Measurements from ENCODE around the gene IQCK.
"Not testable (repeated sequence)": the region's sequence is repeated elsewhere in the genome, so short reads cannot be mapped to it uniquely, and the experiment has no call there.

Gene IQCK

DNA sequence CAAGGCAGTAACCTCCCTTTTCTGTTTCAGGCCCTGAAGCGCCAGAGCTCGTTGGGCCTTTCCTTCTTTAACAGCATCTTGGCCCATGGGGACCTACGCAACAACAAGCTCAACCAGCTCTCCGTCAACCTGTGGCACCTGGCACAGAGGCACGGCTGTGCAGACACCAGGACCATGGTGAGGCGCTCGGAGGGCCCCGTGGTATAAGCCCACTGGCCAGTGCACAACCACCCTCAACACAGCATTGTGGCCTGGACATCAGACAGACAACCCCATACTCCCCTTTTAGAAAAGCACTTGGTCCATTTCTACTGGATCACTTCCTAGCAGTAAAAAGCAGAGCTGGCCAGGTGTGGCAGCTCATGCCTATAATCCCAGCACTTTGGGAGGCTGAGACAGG lies 18.6 kb upstream of the IQCK start:
- no peak for DNase-seq (ENCODE audit: low spot score)

DNA sequence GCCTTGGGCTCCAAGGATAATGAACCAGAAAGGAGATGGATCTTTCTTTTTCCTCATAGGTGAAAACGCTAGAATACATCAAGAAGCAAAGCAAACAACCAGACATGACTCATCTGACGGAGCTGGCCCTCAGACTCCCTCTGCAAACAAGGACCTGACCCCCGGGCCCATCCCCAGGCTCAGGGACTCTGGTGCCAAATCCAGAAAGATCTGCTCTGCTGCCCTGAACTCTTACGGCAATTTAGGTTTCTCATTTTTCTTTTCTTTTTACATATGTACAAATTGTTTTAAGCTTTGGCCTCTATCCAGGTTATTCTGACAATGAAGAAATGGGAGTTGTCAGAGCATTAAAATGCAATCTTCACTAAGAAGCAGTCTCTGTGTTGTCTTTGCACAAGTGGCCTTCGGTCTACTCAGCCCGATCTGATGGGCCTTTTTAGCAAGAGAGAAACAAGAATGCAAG lies 17.7 kb upstream of the IQCK start:
- DNase-seq (ENCODE audit: low spot score) = no peak

DNA sequence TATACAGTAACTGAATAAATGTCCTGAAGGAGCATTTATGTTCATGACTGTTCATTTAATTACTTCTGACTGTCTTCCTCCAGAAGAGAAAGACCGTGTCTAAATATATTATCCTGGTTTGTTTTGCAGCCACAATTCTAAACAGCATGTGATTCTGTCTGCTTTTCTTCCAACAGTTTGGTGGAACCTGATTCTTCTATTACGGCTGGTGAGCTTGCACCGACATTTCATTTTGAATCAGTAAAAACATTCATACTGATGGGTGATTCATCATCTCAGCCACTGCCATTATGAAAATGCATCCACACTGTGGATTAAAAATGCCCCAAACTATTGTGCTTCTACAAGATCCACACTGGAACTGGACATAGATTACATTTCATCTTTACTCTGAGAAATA lies 17.0 kb upstream of the IQCK start:
- DNase-seq (ENCODE audit: low spot score) = no peak

DNA sequence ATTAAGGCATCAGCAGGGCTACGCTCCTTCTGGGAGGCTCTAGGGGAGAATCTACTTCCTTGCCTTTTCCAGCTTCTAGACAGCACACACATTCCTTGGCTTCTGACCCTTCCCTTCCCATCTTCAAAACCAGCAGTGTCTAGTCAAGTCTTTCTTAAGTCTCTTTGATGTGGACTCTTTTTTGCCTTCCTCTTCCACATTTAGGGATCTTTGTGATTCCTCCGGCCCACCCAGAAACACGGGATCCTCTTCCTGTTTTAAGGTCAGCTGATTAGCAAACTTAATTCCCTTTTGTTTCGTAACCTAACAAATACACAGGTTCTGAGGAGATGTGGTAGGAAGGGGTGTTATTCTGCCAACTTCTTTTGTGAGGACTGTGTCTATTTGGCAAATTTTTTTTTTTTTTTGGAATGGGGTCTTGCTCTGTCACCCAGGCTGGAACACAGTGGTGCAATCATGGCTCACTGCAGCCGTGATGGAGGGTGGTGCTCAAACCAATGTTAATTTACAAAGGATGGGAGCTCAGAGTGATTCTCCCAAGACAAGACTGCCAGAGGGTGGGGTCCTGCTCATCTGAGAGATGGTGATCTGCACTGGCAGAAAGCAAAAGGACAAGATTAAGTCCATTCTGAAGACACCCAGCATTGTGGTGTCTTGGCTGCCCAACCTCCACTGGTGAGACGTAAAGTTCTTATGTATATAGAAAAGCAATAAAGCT lies 14.7 kb upstream of the IQCK start:
- no peak for DNase-seq (ENCODE audit: low spot score)

DNA sequence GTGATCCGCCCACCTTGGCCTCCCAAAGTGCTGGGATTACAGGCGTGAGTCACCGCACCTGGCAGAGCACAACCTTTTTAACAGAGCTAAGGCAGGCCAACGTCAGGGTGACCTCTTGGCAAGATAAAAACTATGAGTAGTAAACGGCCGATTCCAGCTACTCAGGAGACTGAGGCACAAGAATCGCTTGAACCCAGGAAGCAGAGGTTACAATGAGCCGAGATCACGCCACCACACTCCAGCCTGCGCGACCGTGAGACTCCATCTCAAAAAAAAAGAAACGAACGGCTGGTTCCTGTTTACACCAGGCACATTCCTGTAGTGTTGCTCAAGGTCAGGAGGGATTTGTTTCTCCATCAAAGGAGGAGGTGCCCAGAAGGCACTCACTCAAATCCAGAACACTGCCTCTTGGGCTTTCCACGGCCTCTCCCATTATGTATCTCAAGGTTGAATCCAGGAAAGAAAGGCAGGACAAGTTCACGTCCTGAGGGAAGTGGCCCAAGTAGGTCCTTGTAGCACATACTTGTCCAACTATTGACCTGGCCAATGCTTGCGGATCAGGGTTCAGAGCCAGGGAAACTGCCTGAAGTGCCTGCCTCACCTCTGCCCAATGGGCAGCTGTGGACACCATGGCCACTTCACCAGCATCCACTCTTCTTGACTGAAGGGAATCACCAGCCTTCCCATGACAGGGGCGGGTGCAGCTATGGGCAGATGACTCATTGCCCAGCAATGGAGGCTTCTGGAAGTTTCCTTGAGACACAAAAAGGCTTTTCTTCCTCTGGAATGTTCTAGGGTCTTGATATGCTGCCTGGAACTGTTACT lies 13.5 kb upstream of the IQCK start:
- DNase-seq (ENCODE audit: low spot score) = no peak

DNA sequence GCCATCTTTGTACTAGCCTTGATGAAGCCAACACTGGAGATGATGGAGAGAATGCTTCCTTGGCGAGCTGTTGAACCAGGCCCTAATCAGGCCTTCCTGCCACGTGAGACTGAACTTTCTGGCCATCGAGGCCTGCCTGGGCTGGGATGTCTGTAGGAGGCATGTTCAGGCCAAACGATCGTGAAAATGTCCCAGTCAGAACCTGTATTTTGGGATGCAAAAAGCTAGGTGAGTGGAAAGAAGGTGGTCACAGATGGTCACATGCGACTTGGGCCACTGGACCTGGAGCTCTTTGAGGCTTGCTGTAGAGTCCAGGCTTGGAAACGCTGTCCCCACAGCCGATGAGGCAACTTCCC lies 12.9 kb upstream of the IQCK start:
- DNase-seq (ENCODE audit: low spot score) = no peak

DNA sequence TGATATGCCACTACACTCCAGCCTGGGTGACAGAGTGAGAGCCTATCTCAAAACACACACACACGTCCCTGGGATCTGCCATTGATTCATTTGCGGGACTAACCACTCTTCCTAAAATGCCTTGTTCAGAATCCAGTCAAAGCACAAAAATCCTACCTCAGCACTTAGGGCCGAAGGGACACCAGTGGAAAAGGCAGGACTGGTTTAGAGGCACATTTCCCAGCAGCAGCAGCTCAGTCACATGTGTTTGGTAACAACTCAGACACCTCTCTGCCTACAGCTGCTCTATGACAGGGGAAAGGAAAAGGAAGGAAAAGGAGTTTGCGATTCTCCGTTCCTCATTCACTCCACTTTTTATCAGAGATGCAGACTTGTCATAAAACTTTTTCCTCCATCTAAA lies 12.2 kb upstream of the IQCK start:
- DNase-seq (ENCODE audit: low spot score) = no peak

DNA sequence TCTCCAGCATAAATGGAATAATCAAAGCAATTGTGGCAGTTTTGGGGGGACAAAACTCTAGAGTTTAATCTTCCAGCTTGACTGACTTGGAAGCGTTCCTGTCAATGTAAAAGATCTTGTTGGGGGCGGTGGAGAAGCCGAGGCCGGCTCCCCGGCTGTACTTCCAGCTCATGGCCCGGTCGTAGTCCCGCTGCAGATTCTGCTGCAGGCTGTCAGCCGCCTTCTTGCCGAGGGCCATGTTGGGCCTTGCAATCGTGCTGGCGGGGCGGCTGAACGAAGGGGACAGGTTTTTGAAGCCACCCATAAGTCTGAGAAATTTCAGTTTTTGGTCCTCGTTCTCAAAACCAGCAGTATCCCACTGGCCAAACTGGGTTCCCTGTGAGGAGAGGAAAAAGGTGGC lies 11.2 kb upstream of the IQCK start:
- no peak for DNase-seq (ENCODE audit: low spot score)

DNA sequence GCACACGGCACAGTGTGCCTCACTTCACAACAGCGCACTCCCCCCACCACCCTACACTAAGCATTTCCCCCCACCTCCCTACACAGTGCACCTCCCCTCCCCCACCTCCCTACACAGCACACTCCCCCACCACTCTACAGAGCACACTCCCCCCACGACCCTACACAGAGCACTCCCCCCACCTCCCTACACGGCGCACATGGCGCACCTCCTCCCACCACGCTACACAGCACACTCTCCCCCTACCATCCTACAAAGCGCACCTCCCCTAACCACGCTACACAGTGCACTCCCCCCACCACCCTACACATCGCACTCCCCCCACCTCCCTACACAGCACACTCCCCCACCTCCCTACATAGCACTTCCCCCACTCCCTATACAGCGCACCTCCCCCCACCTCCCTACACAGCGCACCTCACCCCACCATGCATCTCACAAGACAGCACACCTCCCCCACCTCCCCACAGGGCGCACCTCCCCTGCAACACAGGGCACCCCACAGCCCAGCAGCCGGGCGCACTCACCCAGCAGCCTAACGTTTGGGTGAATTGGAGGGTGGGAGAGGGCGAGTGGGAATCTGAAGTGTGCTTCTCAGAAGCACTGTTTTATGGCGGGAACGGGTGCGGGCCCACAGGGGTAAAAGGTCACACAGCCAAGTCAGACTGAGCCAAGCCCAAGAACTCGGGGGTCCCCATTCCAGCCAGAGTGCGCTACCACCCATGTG lies 10.3 kb upstream of the IQCK start:
- DNase-seq (ENCODE audit: low spot score) = no peak

DNA sequence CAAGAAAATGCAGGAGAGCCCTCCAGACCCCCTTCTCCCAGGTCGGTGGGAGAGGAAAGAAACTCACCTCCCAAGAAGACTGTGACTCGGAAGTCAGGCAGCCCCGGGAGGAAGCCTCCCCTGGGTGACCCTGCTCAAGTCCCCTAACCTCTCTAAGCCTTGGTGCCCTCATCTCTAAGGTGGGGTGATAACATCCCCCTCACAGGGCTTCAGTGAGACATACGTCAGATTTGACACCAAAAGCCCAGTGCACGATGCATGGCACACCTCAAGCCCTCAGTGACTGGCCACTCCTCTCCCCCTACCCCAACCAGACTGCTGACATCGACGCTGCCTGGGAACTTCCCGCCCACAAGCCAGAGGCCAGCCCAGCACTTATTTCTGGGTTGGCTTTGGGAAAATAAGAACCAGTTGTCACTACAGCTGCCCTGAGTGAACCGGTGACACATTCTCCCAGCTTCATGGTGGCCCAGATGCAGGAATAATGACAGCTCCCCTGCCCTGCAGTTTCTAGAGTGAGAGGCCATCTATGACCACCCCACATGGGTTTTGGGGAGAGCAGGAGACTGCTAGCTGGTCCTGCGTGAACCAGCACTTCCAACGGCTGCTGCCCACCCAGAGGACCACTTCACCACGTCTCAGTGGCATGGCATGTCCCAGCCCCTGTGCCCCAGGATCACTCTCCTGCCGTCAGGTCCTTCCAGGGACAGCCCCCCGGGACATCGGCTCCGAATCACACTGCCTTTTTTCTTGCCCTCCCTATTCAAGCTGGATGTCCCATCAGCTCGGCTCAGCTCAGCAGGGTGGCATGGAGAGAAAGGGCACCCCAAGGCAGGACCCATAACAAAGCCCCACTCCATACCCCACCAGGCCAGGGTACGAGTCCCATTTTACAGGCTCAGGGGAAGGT lies 9.5 kb upstream of the IQCK start:
- DNase-seq (ENCODE audit: low spot score) = no peak

DNA sequence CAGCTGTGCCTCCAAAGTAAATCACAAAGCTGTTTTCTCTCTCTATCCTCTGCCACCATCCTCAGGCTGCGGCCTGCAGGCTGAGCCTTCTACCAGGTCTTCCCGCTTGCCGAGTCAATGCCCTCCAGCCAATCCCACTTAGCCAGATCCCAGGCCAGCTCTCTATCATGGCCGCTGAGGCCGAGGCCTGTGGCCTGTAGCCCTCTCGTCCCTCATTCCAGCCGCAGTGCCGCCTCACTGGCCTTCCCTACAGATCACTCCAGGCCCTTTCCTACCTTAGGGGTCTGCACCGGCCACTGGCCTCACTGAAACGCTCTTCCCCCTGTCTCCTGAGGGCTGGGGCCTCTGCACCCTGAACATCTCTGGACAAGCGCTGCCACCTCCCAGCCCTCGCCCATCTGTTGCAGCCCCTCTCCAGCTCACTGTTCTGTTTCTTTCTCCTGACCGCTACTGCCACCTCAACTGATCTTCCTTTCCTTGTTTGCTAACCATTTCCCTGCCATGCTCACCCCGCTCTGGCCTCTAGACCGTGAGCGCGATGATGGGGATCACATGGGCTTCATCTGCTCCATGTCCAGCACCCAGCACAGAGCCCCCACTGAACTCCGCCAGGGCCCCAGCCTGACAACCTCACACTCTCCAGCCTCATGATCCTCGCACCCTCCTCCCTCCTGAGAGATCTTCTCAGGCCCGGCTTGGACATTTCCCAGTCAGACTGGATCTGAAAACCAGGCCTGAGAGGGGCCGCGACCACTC lies 8.5 kb upstream of the IQCK start:
- no peak for DNase-seq (ENCODE audit: low spot score)

DNA sequence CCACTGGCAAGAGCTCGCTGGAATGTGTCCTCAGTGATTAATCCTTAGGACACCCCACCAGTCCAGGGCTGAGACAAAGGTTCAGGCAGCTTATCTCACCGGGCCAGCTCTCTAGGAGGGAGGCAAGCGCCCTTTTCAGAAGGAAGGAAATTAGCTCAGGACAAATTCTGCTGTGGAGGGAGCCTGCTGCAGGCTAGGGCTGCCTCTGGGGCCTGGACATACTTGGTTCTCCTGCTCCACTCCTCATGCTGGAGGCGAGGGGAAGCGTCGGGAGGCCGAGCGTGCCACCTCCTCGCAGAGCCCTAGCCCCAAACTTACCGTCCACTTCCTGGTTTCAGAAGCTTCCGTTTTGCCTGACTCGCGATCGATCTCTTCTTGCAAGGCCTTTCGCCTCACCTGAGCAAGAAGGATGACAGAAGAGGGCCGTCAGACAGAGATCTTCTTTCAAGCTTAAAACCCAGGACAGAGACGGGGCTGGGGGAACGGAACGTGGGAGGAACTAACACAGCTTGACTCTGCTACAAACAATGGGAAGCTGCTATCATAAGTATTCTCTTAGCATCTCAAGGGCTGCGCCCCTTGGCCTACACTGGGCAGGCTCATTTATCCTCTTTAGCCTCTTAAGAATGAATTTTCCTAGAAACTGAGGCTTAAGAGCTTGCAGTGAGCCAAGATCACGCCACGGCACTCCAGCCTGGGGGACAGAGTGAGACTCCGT lies 7.7 kb upstream of the IQCK start:
- no peak for DNase-seq (ENCODE audit: low spot score)

DNA sequence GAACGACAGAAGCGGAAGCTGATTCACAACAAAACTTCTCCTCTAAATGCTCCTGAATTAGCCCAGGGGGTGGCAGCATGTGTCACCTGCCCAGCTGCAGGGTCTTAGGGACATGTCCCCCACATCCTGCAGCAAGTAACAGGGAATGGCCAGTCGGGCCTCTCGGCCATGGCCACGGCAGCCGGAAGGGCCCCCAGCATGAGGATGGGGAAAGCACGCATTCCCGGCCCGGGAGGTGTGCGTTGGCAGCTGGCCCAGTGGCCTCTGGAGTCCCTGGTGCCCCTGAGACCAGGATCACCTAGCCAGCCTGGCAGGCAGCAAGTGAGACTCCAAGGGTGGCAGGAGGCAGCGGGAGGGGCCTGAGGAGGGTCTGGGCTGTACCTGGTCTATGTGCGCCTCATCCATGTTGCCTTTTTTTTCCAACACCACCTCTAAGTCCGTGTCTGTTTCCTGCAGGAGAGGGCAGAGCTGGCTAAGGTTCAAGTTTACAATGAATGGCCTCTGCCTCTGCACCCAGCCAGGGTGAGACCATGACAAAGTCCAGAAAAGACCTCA lies 7.0 kb upstream of the IQCK start:
- no peak for DNase-seq (ENCODE audit: low spot score)

DNA sequence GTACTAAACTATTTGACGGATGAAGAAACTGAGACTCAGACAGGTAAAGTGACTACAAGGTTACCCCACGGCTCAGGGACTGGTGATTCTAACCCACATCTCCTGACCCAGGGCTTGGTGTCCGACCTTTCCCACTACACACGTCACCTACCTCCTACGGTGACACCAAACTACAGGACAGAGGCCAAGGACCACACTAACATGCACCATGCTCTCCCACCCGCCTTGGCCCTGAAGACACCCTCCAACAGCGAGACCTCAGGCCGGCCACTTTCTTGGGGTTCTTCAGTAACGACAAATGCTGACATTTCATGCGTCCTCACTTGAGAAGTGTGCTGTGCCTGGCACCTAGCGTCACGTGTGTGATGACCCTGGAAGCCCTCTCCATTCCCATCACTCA lies 6.4 kb upstream of the IQCK start:
- DNase-seq (ENCODE audit: low spot score) = no peak

DNA sequence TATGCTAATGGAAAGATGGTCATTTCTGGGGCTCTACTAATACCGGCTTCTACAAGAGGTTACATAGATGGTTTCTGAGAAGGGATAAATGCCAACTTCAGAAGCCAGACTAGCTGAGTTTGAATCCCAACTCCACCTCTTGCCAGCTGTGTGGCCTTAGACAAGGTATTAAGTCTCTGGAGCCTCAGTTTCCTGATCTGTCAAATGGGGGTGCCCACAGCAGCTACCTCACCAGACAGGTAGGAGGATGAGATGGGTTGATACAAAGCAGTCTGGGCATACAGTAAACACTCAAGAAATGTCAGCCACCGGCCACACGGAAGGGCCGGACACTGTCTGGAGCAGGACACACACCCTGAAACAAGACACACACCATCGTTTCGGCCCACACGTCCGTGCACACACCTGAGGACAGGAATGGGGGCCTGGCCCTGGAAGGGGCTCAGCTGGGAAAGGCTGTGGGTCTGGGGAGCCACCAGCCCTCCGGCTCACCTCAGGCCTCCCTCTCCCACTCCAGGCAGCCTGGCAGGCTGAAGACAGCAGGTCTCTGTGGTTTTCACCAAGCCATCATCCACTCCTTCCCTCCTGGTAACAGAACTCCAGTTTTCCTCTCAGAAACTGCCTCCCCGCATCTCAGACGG lies 5.5 kb upstream of the IQCK start:
- DNase-seq (ENCODE audit: low spot score) = no peak

DNA sequence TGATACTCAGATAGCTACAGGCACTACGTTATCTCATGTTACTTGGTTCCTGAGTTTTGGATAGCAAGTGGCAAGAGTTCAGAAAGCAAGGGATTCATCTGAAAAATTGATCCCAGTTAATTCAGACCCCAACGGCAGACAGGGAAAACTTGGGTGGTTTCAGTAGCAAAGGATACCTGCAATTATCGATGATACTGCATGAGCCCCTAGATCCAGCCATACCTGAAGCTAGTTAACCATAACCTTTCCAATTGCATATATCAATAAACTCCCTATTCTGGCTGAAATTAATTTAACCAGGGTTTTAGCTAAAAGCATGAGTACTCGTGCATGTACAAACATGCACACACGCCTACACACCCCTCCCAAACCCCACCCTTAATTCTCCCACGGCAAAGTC lies 4.4 kb upstream of the IQCK start:
- no peak for DNase-seq (ENCODE audit: low spot score)

DNA sequence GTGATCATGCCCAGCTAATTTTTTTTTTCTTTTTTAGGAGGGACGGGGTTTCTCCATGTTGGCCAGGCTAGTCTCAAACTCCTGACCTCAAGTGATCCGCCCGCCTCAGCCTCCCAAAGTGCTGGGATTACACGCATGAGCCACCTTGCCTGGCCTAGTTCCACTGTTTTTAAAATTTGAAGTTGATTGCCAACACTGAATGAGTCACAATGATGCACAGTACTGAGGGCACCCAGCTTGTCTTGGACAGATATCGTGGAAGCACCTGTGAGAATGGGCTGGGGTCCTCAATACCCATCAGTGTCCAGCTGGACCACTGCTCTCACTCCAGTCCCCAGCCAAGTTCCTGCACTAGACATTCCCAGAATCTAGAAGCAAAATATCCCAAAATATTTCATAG lies 2.5 kb upstream of the IQCK start:
- no peak for DNase-seq (ENCODE audit: low spot score)

DNA sequence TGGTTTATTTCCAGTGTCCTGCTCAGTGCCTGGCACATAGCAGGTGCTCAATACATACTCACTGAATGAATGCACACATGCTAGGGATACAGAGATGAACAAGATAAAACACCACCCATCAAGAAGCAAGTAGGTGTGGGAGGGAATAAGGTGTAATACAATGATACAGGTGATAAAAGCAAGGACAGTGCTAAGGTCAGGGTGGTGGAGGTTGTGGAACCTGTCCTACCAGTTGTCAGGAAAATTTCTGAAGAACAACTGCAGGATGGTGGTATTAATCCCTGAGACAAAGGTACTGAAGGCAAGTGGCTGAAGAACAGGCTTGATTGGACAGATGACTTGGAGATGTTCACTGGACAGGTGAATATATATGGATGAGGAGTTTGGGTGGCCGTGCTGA lies 1.9 kb upstream of the IQCK start:
- DNase-seq (ENCODE audit: low spot score) = no peak

DNA sequence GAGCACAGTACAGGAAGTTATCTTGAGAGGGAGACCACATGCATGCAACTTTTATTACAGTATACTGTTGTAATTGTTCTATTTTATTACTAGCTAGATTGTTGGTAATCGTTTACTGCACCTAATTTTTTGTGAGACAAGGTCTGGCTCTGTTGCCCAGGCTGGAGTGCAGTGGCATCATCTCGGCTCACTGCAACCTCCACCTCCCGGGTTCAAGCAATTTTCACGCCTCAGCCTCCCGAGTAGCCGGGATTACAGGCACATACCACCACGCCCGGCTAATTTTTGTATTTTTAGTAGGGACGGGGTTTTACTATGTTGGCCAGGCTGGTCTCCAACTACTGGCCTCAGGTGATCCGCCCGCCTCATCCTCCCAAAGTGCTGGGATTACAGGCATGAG lies 1.3 kb upstream of the IQCK start:
- DNase-seq (ENCODE audit: low spot score) = not testable (repeated sequence)

DNA sequence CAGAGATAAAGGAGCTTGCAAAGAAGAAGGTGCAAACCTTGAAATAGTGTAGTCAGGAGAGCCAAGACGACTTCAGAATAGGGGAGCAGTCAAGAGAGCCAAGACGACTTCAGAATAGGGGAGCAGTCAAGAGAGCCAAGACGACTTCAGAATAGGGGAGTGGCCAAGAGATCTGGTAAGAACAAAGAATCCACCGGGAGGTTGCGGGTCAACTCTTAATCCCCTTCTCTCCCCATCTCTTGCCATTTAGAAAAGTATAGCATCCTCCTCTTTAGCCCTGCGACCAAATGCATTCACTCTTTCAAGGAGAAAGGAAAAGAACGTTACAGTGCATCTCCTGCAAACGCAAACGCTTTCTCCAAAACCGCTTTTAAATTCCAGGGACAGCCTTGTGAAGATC lies 757 bp upstream of the IQCK start:
- no peak for DNase-seq (ENCODE audit: low spot score)

Data from Ammon's horn (tissue), 1 donor.